ENCODE results near the gene AFF3. TPM values are rescaled to one million over a fixed set of nuclear protein-coding genes. Genes with fewer than 3 reads are reported as not detected.

Gene AFF3
- total RNA-seq, 1 experiment from 2014 or later = 0.22 TPM

DNA sequence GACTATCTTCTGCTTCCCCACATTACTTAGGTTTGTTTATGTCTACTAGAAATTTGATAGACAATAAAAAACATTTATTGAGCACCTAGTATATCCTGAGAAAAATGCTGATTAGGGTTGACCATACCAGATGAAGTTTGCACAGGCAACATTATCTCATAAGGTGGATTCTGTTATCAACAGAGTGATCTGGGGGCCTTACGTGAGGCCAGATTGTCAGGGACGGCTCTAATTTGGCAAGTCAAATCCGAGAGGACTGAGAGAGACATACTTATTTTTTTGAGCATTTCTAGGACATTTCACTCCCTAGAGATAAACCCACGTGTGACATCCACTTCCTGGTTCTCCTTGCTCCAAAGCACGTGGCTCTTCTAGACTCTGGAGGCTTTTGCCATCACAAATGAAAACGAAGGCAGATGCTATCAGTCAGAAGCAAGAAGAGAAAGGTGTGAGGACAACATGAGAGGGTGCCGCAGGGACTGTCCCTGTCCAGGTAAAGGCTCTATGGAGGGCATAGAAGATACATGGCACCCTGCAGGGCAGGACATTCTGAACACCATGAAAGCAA, 484.6 kb downstream of the AFF3 start:
- H2BK5ac ChIP-seq (ENCODE audit: insufficient read length, low read length) = no peak overlapping the region
- Mint-ChIP-seq H3K9me3 (no peaks in the 10 kb centered on the region; a peak in 1 of 5 replicates), H3K36me3 (ENCODE audit: insufficient read depth in 1 of 3, low read depth in 3 of 3) (no peaks in the 10 kb centered on the region), H3K4me3 (no peak overlapping the region; a peak in 1 of 5 replicates), H3K27ac (no peak overlapping the region), H3K27me3 (ENCODE audit: low read depth) (peaks cover 1% of the 10 kb centered on the region; the same call in 1 of the 2 replicates), H3K4me1 (peaks cover 14 to 18% of the 10 kb centered on the region in 2 experiments)
- H3K9me3 ChIP-seq (ENCODE audit: control insufficient read depth, low read depth, low read length) = no peaks in the 10 kb centered on the region
- H3K27me3 ChIP-seq (ENCODE audit: insufficient read depth, low read length) = no peaks in the 10 kb centered on the region
- no peak overlapping the region for H3K4me2 ChIP-seq (ENCODE audit: insufficient read depth, insufficient read length, low read length)
- H3K79me2 ChIP-seq (ENCODE audit: insufficient read depth, low read length) = no peaks in the 10 kb centered on the region
- H3K23ac ChIP-seq (ENCODE audit: insufficient read length, low read depth, low read length) = no peak overlapping the region
- H4K91ac ChIP-seq (ENCODE audit: insufficient read length, low read depth, low read length) = no peak overlapping the region
- H2AK5ac ChIP-seq (ENCODE audit: insufficient read length, low read length) = no peak overlapping the region
- H3T11ph ChIP-seq (ENCODE audit: low read length) = no peak overlapping the region
- no peak overlapping the region for H4K5ac ChIP-seq (ENCODE audit: insufficient read length, low read depth, low read length)
- no peak overlapping the region for H2AFZ ChIP-seq (ENCODE audit: low read length)
- no peak for DNase-seq
- H4K20me1 ChIP-seq (ENCODE audit: control insufficient read depth, insufficient read depth, insufficient read length) = no peaks in the 10 kb centered on the region
- no peak overlapping the region for H3K4ac ChIP-seq (ENCODE audit: low read depth, low read length)
- H2BK120ac ChIP-seq (ENCODE audit: low read depth, low read length, poor library complexity, severe bottlenecking) = no peak overlapping the region
- WGBS (ENCODE audit: extremely low coverage, insufficient read length, low lambda C conversion rate) = no CpG with 5 or more reads among the region's 7 CpGs
- H2BK12ac ChIP-seq (ENCODE audit: insufficient read length, low read depth, low read length) = no peak overlapping the region
- no peak overlapping the region for H4K8ac ChIP-seq (replicated peaks; ENCODE audit: insufficient read length, low read depth, low read length)
- H3K23me2 ChIP-seq (ENCODE audit: insufficient read length, low read depth, low read length, poor library complexity, severe bottlenecking) = no peaks in the 10 kb centered on the region
- H3K14ac ChIP-seq (ENCODE audit: insufficient read depth, low read length) = no peak overlapping the region
- TF ChIP-seq, protein P1, sequence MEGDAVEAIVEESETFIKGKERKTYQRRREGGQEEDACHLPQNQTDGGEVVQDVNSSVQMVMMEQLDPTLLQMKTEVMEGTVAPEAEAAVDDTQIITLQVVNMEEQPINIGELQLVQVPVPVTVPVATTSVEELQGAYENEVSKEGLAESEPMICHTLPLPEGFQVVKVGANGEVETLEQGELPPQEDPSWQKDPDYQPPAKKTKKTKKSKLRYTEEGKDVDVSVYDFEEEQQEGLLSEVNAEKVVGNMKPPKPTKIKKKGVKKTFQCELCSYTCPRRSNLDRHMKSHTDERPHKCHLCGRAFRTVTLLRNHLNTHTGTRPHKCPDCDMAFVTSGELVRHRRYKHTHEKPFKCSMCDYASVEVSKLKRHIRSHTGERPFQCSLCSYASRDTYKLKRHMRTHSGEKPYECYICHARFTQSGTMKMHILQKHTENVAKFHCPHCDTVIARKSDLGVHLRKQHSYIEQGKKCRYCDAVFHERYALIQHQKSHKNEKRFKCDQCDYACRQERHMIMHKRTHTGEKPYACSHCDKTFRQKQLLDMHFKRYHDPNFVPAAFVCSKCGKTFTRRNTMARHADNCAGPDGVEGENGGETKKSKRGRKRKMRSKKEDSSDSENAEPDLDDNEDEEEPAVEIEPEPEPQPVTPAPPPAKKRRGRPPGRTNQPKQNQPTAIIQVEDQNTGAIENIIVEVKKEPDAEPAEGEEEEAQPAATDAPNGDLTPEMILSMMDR (conservative IDR thresholded peaks at IDR 0.05) = no peak
- no peak overlapping the region for H2BK20ac ChIP-seq (ENCODE audit: low read depth, low read length, poor library complexity, severe bottlenecking)
- no peak overlapping the region for H3K56ac ChIP-seq (ENCODE audit: insufficient read length, low read depth, low read length)
- H3K18ac ChIP-seq (ENCODE audit: insufficient read length, low read depth, low read length) = no peak overlapping the region
- H3K9ac ChIP-seq (ENCODE audit: extremely low read depth, insufficient read length, low read length) = no peak overlapping the region
- H3K4me1 ChIP-seq (ENCODE audit: insufficient read depth, low read length) = peaks cover 7% of the 10 kb centered on the region; the same call in 1 of the 2 replicates
- H2BK15ac ChIP-seq (ENCODE audit: low read depth, low read length) = no peak overlapping the region
- H3K79me1 ChIP-seq (ENCODE audit: insufficient read depth, low read depth, low read length, poor library complexity, severe bottlenecking) = no peaks in the 10 kb centered on the region
- no peak overlapping the region for H3K27ac ChIP-seq (ENCODE audit: insufficient read length, low read depth, low read length)
